Inflammatory macrophage (primary cell): ENCODE data around the gene KRT81.
A peak's percentile ranks its signal among the peaks of the same experiment; 100 is the strongest.
"Not testable (repeated sequence)": the region's sequence is repeated elsewhere in the genome, so short reads cannot be mapped to it uniquely, and the experiment has no call there.

ENCODE experiments used
- DNase-seq, 2 donors: peaks; one replicate each; pipeline ENCODE4 v3.0.0-alpha.2; 2020 to 2022

Gene KRT81

DNA sequence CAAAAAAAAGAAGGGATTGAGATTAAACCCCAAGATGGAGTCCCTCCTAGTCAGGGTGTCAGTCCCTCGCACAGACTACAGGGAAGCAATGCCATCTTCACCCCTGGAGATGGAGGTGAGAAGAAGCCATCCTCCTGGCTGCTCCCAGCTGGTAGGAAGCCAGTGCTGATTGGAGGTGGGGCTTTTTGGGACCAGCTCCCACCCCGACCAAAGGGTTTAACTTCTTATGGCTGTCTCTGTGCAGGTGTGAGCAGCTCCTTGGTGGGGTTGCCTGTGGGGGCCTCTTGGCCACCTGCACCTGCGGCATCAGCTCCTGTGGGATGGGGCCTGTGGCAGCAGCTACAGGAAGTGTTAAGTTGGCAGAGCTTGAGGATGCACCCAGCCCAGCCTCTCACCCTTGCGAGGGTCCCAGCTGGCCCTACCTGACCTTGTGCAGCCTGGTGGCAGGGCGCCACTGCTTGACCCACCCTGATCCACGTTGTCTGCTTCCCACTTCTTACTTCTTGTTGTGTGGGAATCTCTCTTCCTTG is 20.7 kb downstream of the KRT81 start:
- DNase-seq: no peak

DNA sequence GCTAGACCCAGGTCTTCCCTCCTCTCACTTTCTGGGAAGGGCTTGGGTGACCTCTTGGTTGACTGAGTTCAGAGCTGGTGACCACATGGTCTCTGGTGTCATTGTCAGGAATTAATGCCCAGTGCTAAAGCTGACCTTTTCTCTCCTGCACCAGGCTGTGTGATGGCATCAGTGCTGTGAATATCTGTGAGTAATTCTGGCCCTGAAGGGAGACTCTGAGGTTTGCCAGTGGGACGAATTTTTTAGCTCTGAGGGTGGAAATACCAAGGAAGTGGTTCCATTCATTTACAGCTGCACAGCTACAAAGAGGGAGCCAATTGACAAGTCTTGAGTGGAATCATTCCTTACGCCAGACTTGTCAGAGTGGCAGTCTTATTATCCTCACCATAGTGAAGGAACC is 23.1 kb downstream of the KRT81 start:
- DNase-seq: no peak

DNA sequence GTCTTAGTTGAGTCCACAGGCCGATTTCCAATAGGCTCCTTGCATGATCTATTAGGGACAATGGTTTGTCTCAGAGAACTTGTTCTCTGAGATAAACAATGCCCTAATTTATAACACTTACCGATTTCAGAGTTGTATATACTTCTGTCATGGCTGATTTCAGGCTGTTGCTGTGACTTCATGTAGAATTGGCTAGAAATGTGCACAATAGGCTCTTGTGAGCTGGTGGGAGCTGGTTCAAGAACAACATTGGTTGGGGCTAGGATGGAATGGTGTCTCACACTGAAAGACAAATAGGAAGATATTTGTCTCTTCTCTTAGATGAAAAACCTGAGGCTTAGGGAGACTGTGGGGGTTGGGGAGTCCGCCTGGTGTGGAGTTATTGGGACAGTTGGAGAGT is 23.6 kb downstream of the KRT81 start:
- DNase-seq: no peak

DNA sequence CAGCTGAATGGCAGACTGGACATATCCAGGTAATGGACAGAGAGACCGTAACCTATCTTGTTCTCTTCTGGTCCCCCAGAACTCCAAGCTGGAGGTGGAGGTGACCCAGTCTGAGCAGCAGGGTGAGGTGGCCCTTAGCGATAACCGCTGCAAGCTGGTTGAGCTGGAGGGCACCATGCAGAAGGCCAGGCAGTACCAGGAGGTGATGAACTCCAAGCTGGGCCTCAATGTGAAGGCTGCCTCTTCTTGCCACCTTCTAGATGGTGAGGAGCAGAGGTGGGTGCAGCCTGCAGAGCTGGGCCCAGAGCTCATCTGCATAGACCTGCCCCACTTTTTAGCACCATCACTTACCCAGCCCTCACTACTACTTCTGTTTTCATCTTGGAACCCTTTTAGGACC is 24.1 kb downstream of the KRT81 start:
- no peak for DNase-seq

DNA sequence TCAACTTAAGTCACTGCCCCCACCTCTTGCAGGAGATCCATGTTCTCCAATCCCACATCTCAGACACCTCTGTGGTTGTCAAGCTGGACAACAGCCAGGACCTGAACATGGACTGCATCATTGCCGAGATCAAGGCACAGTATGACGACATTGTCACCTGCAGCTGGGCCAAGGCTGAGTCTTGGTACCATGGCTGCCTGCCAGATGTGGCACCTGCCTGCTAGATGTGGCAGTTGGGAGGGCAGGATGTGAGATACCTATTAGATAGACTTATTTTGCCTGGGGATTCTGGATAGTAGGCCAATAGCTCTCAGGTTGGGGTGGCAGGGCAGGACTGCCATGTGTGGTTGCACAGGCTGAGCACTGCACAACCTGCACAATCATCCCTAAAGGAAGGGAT is 24.8 kb downstream of the KRT81 start:
- DNase-seq: no peak

DNA sequence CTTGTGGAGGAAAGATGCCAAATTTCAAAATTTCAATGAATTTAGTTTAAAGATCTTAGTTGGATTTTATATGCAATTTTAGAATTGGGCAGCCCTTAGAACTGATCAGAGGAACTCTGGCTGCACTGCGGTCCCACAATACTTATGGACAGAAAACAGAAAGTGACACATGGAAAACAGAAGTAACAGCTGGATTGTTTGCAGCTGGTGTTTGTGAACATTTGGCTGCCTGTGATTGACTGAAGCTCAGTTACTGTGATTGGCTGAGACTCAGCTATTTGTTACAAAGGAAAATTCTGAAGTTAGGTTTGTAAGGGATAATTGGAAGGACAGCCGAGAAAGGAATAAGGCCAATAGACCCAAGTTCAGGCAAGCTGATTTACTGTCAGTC is 26.9 kb downstream of the KRT81 start:
- no peak for DNase-seq

DNA sequence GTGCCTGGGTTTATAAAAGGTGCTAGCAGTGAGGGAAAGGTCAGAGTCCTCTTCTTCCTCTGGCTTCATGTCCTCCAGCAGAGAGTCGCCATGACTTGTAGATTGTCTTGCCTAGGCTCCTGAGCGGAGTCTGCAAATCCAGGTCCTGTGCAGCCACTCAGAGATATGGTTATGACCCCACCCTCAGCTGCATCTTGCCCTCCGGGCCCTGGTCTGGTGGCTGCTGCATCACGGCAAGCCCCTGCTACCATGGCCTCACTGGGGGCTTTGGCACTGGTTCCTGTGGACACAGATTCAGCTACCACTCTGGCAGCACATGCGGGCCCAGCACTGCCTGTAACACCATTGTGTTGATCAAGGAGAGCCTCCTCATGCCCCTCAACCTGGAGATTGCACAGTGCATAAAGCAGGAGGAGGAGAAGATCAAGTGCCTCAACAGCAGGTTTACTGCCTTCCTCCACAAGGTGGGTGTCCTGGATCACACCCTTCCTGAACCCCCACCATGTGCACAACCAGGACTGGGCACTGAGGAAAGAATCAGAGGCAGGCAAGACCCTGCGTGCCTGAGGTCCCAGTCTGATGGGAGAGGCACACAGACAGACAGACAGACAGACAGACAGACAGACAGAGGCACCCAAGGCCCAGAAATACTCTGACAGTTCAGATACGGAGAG is 27.4 kb downstream of the KRT81 start:
- no peak for DNase-seq

DNA sequence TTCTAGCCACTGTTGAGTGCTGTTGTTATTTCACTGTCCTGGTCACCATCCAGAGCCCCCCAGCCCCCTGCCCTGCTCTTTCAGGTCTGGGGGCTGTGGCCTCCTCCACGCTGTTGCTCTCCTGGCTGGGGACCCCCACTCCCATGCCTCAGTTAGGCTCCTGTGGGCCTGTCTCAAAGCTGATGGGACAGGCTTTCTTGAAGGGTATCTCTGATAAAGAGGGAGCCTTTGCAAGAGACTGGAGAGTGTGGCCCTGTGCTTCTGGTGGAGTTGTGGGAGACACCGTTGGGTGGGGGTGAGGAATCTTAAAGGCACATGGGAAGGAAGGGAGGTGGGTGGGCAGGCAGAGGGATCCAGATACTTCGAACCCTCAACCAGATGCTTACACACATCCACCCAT is 29.0 kb downstream of the KRT81 start:
- no peak for DNase-seq

DNA sequence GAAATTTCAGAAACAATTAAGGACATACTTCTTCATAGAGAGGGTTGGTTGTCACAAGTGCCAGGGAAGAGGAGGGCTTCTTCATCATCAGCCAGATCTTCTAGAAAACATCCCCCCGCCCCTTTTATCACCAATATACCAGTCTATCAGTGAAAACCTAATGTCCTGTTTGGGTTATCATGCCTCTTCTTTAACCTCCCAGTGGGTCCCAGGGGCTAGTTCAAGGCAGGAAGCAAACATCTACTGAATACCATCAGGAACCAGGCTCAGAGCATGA is 30.2 kb downstream of the KRT81 start:
- no peak for DNase-seq

DNA sequence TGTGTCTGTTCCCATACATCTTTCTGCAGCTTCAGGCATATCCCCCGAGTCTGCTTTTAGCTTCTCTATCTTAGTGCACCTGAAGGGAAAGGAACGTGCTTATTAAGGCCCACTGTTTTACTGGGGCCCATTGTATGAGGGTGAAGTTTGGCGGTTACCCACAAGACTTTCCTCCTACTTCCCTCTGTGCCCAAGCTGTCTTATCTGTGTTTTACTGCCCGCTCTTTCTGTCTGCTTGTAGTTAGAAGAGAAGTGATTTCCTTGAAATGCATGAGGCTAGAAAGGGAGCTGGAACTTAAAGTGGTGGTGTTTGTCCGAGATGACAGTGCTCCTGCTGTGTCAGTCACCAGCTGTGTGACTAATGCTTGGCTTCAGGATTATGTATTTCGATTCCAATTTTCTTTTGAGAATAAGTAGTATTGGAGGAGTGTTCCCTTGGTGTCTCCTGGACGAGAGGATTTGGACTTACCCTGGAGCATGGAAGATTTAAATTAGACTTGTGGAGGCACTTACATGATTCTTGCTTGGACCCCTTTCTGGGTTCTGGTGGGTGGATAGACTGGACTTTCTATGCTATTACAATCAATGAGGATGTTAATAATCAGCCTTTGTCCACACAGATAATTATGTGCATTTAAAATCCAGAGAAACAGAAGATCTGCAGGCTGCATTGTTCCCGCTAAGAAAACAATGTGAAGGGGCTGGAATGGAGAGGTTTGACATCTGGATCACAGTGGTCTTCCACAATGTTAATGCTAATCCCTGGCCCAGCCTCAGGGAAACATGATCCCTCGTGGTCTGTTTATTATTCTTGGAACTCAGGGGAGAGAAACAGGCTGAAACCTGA is 30.8 kb downstream of the KRT81 start:
- peak in 1 of 2 donors; percentile 12 for DNase-seq

DNA sequence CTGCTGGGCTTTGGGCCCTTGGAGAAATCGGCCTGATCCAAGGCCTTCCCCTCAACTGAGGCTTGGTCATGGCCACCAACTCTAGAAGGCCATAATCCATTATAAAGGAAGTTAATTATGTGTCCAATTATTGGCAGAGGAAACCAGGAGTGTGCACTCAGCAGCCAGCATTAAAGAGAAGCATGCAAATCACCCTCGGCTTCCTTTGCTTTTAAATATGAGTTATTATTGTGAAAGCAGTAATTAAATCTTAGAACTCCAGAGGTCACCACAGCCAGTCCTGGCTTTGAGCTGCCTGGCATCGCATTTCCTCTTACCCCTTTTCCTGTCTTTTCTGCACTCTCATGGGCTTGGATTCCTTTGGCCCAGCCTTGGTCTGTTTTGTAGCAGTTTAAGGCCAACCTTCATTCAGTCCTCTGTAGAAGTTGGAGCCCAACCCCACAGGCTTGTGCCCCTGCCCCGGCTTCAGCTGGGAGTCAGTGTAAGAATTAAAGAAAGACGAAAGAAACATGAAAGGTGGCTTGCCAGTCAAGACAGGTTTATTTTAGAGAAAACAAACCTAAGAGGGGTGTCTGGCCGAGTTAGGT is 31.6 kb downstream of the KRT81 start:
- DNase-seq: no peak

DNA sequence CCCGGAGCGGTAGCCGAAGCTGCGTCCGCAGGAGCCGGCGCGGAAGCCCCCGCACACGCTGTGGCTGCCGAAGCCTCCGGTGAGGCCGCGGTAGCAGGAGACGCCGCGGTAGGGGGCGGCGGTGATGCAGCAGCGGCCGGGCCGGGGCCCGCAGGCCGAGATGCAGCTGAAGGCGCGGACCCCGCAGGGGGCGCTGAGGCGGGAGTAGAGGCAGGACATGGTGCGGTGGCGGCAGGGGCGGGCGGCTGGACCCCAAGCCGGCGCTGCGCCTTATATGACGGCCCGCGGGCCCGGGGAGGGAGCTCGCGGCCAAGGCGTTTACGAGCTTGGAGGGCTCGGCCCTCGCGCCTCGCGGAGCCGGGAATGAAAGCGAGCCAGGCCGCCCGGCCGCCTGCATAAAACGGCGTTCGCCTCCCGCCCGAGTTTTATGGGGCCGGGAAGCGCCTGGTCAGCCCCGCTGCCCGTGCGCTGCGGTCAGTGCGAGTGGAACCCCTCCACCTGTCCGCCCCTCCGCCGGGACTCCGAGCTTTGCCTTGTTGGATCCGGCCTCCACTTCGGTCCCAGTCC is 32.9 kb downstream of the KRT81 start:
- DNase-seq: no peak

DNA sequence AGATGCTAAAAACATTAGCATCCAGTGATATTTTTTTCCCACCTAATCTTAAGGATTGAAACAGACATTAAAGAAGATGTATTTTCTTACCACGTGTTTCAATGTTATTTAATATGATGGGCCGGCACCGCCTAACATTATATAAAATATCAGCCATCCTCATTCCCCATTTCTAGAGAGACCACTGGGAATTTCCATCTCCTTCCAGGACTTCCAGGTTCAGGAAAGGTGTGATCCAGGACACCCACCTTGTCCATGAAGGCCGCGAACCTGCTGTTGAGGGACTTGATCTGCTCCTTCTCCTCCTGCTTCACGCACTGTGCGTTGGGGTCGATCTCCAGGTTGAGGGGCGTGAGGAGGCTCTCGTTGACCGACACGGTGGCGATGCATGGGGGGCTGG is 33.4 kb downstream of the KRT81 start:
- DNase-seq: not testable (repeated sequence)

DNA sequence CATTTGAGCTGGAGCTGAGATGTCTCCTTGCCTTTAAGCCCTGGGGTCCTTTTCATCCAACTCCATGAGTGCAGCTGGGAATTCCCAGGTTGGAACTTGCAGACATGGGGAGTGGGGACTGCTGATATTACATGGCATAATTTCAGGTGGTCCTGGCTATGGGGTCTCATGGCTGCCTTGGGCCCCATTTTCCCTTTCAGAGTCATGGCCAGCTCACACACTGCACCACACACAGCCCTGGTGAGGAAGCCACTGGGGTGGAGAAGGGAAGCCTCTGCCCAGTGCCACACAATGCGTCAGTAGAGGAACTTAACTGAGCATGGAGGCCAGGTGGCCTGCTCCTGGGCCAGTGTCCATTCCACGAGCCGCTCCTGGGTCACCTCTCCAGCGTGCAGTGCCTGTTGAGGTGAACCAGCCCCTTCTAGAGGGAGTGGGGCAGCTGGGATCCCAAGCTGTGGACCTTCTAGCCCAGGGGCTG is 34.2 kb downstream of the KRT81 start:
- peak in 1 of 2 donors; percentile 18 for DNase-seq

DNA sequence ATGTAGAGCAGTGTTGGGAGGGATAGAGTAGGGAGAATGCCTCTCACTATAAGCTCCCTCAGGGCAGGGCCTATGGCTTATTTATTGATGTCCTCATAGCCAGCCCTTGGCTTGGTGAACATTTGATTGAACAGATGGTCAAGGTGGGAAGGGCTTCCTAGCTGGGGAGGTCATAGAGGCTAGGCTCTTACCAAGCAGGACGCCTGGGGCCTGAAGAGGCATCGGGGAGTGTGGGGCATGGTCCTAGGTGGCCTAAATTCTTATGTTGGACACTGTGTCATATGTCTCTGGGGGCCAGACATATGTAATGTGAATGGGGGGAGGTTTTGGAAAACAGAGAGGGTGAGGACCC is 34.8 kb downstream of the KRT81 start:
- no peak for DNase-seq

DNA sequence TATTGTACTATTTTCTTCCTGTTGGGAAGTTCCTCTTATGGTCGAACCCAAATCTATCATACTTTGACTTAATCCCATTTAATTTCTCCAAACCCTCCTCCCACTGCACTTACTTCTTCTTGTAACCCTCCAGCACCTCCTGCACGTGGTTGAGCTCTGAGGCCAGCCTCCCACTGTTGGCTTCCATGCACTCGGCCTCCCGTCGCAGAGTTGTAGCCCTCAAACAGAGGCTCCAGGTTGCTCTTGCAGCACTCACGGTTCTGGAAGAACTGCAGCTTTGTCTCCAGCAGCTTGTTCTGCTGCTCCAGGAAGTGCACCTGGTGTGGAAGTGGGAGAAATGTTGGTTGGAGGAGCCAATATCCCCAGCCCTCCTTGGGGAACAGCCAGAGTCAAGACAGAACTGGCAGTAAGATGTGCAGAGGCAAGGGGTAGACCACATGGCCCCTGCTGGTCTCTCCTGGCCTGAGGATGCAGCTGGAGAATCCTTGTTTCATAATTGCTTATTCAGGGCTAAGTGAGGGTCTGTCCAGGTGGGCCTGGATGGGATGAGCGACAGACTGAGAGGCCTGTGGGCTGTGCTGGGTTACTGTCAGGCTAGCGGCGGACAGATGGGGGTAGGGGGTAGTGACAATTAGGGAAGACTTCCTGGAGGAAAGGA is 35.3 kb downstream of the KRT81 start:
- no peak for DNase-seq

DNA sequence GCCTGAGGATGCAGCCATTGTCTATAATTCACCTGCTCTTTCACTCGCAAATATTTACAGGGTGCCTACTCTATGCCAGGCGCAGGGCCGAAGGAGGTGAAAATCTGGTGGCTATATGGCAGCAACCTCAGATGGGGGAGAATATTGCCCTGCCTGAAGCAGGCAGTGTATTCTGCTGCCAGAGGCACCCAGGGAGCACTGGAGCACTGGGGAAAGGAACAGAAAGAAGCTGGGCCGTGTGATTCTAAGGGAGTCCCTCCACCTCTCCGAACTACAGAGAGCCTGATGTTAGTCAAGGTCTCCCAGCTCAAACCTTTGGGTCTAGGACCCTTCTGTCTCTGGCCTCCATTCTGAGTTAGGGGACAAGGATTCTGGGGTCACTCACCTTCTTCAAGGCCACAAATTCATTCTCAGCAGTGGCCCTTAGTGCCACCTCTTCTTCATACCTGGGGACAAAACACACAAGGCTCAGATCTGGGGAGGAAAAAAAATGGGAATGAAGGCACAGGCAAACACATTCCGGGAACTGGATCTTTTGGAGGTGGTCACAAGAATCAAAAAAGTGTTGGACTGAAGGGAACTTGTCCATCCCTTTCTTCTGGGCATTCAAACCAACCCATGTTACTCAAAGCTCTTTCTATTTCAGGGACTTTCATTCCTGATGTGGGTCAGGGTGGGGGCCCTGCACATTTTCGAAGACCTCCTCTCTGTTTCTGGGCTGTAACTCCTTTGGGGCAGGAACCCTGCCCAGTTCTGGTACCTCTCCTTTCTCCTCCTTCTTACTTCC is 36.2 kb downstream of the KRT81 start:
- no peak for DNase-seq

DNA sequence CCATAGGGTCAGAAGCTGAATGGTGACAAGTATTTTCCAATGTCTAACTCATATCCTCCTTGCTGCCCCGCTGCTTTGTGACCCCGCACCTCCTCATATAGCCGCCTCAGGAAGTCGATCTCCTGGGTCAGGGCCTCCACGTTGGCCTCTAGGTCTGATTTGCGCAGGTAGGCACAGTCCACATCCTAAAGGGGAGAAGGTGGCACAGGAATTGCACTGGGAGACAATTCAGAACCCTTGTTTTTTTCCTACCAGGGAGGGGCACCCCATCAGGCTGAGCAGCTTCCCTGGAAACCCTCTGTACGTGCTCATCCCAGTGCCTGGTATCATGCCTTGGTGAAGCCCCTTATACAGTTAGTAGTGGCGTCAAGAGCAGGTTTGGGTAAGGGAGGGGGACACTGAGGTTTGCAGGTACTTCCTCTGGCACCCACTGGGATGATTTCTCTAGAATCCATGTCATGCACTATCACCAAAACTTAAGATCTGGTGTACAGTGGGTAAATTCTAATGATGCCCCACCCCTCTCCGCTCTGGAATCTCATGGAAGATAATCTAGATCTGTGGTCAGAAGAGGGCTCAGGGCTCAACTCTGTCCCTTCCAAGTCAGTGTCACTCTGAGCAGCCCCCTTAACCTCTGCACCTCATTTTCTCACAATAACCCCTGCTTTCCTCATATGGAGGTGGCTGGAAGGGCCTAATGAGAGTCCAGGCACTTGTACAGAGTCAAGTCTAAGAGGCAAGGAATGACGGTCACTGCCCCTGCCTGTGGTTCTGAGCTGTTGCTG is 37.0 kb downstream of the KRT81 start:
- DNase-seq: no peak

DNA sequence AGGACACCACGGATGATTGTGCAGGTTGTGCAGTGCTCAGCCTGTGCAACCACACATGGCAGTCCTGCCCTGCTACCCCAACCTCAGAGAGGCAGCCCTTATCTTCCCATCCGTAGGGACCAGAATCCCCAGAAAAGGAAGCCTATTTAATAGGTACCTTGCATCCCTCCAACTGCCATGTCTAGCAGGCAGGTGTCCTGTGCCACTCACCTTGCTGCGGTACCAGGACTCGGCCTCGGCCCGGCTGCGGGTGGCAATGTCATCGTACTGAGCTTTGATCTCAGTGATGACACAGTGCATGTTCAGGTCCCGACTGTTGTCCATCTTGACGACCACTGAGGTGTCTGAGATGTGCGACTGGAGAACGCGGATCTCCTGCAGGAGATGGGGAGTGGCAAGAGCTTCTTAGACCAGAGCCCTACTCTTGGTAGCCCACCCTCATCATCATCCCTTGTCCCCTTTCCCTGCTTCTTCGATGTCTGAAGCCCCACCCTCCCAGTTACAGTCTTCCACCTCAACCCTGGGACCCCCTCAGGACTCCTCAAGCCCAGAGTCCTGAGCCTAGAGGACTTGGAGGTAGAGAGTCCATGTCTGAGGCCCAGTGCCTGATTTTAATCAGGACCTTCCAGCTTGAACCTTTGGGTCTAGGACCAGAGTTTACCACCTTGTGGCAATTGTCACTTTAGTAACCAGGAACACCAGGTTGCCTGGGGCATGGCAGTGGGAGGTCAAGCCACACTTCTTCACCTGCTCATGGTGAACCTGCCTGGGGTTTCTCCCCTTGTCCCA is 37.7 kb downstream of the KRT81 start:
- no peak for DNase-seq

DNA sequence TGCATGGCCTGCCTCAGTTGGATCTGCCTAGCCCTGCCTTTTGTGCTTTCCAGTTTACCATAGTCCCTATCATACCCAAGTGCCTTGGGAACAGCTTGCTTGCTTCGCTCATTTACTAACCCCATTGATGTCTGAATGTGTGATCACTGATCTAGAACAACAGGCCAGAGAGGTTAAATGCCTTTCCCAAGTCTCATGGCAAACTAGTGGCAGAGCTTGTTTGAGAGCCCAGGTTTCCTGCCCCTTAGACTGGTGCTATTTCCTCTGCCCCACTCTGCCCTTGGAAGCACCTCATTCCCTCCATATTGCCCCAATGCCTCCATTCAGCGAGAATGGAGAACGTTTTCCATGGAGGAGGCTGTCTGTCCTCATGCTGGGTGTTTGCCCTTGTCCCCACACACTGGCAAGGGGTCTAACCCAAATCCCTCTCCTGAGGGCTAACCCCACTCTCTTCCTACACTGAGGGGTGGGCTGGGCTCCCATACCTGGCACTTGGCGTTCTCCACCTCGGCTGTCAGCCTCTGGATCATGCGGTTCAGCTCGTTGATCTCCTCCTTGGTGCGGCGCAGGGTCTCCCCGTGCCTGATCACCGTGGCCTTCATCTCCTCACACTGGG is 38.5 kb downstream of the KRT81 start:
- no peak for DNase-seq
